Smooth muscle cell (in vitro differentiated cells): ENCODE data around the gene KCNA10. TPM values are rescaled to one million over a fixed set of nuclear protein-coding genes. Genes with fewer than 3 reads are reported as not detected.

Experiments used
- DNase-seq: peaks from one replicate; lab custom pipeline; 2025; ENCODE audit not compliant: unreplicated experiment; lab: John Stamatoyannopoulos, UW
- H2AFZ ChIP-seq: fragments of 200-600 bp; sonication (generic); 2 replicates; pipeline ENCODE4 v1.6.0; 2016; ENCODE audit warnings: antibody characterized with exemption, low read depth, mild to moderate bottlenecking
- H3F3A ChIP-seq: fragments of 200-600 bp; sonication (generic); 2 replicates; pipeline ENCODE4 v1.6.0; 2017; ENCODE audit warnings: antibody characterized with exemption, low read depth
- H3K27ac ChIP-seq: fragments of 200-600 bp; sonication (generic); 2 replicates; pipeline ENCODE4 v1.5.1; 2016; ENCODE audit warnings: low read depth, mild to moderate bottlenecking
- H3K27me3 ChIP-seq: fragments of 200-600 bp; sonication (generic); 2 replicates; pipeline ENCODE4 v1.6.1; 2016; ENCODE audit warnings: low read depth, mild to moderate bottlenecking
- H3K36me3 ChIP-seq: fragments of 200-600 bp; sonication (generic); 2 replicates; pipeline ENCODE4 v1.5.1; 2016; ENCODE audit warnings: low read depth
- H3K4me1 ChIP-seq: fragments of 200-600 bp; sonication (generic); 2 replicates; pipeline ENCODE4 v1.5.1; 2016; ENCODE audit warnings: low read depth
- H3K4me2 ChIP-seq: fragments of 200-600 bp; sonication (generic); 2 replicates; pipeline ENCODE4 v1.6.0; 2016; ENCODE audit warnings: mild to moderate bottlenecking
- H3K4me3 ChIP-seq: fragments of 200-600 bp; sonication (generic); 2 replicates; pipeline ENCODE4 v1.5.1; 2016; ENCODE audit warnings: mild to moderate bottlenecking
- H3K79me2 ChIP-seq: fragments of 200-600 bp; sonication (generic); 2 replicates; pipeline ENCODE4 v1.6.0; 2016; ENCODE audit warnings: low read depth, mild to moderate bottlenecking
- H3K9ac ChIP-seq: fragments of 200-600 bp; sonication (generic); 2 replicates; pipeline ENCODE4 v1.6.0; 2016; ENCODE audit warnings: low read depth
- H3K9me3 ChIP-seq: fragments of 200-600 bp; sonication (generic); replicated peaks from 2 replicates; pipeline ENCODE4 v1.5.1; 2016; ENCODE audit warnings: low read depth
- H4K20me1 ChIP-seq: fragments of 200-600 bp; sonication (generic); 2 replicates; pipeline ENCODE4 v1.6.0; 2016; ENCODE audit warnings: low read depth
- WGBS: methylation state at CpG from one replicate; pipeline ENCODE4 v1.1.7; 2016; ENCODE audit warnings: low lambda C conversion rate; 5-methylcytosine and 5-hydroxymethylcytosine counted together
- polyA plus RNA-seq: library from polyadenylated mRNA; unstranded; fragments of >200 nt; fragmentation: Nextera tagmentation; extraction: Ambion mirVana; gene quantifications from 2 replicates; pipeline ENCODE4 v1.2.1, GENCODE V29; 2016
- total RNA-seq: library from RNA; depleted of rRNA; stranded (reverse); fragments of >200 nt; gene quantifications from 2 replicates; pipeline ENCODE4 v1.2.3, GENCODE V29; 2014
- TF ChIP-seq, protein P1 (sequence below): fragments of 200-600 bp; sonication (generic); IDR thresholded peaks from 2 replicates; pipeline ENCODE4 v1.5.1; 2017; ENCODE audit warnings: borderline replicate concordance, mild to moderate bottlenecking, antibody characterized with exemption; ENCODE audit not compliant: insufficient read depth, poor library complexity, severe bottlenecking

The KCNA10 gene
- total and polyA plus RNA-seq, 2 experiments from 2014 or later = not detected

DNA sequence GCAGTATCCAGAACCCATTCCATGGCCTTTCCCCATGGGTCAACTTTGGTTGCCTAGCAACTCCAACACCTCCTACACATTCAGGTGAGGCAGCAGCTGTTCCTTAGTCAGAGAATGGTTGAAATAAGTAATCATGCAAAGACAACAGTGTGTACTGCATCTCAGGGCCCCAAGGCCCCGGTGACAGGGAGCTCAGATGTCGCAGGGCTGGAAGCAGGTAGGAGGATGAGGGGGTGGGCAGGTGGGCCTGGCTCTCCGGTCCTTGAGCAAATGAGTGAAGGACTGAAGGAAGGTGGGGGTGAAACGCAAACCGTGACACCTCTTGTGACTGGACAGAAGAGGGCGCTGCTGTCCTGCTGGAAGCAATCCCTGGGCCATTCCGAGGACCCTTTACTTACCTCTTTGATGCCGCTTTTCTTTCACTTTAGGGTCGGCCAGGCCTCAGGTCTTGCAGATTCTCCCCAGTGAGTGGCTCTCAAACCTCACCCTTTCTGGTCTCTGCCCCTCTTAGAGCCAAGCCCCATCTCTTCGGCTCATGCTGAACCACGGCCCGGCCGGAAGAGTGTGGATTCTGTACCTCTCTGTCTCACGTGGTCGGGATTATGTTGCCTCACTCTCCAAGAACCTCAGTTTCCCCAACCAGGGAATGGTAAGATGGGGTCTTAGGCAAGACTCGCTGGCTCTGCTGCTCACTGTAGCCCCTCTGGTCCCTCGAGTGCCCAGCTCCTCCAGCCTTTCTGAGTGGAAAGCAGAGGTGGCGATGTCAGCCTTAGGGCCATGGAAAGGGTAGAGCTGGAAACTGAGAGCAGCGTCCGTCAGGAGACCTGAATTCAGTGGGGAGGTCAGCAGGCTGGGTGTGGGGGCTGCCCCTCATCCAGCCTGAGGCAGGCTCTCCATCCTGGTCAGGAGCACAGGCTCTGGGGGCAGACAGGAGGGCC is 5.6 kb upstream of the KCNA10 start:
- H3K4me3 ChIP-seq = no peak overlapping the region
- no peaks in the 10 kb centered on the region for H3F3A ChIP-seq
- no peak overlapping the region for H3K9ac ChIP-seq

DNA sequence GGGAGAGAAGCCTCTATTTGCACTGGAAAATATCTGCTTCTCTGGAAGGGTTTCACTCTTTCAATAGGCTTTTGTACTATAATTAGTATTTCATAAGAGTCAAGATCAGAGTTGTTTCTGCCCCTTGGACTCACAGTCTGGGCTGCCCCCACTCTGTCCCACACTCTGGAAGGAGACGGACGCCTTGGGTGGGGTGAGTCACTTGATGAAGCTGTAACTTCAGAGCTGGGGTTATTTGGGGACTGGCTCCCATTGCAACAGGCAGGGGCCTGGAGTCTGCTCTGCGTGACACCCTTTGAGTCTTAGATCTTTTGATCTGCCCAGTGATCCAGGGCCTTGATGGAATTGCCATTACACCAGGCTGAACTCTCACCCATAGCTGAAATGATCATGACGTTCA is 4.0 kb upstream of the KCNA10 start:
- H3F3A ChIP-seq = no peaks in the 10 kb centered on the region
- no peaks in the 10 kb centered on the region for H4K20me1 ChIP-seq
- H3K9me3 ChIP-seq = no peaks in the 10 kb centered on the region
- H3K79me2 ChIP-seq = no peaks in the 10 kb centered on the region
- H3K4me1 ChIP-seq = no peaks in the 10 kb centered on the region
- no peak overlapping the region for H3K27ac ChIP-seq
- no peak overlapping the region for H3K9ac ChIP-seq
- no peak overlapping the region for H2AFZ ChIP-seq
- H3K4me2 ChIP-seq = no peak overlapping the region
- no peak for DNase-seq
- peaks cover 22% of the 10 kb centered on the region for H3K27me3 ChIP-seq
- H3K36me3 ChIP-seq = no peaks in the 10 kb centered on the region
- 35% methylated on average over 4 of the region's 4 CpGs for WGBS
- H3K4me3 ChIP-seq = no peak overlapping the region
- TF ChIP-seq, protein P1, sequence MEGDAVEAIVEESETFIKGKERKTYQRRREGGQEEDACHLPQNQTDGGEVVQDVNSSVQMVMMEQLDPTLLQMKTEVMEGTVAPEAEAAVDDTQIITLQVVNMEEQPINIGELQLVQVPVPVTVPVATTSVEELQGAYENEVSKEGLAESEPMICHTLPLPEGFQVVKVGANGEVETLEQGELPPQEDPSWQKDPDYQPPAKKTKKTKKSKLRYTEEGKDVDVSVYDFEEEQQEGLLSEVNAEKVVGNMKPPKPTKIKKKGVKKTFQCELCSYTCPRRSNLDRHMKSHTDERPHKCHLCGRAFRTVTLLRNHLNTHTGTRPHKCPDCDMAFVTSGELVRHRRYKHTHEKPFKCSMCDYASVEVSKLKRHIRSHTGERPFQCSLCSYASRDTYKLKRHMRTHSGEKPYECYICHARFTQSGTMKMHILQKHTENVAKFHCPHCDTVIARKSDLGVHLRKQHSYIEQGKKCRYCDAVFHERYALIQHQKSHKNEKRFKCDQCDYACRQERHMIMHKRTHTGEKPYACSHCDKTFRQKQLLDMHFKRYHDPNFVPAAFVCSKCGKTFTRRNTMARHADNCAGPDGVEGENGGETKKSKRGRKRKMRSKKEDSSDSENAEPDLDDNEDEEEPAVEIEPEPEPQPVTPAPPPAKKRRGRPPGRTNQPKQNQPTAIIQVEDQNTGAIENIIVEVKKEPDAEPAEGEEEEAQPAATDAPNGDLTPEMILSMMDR = no peak

More for the DNA sequence above, 5.6 kb upstream of the KCNA10 start:
- 57% methylated on average over 19 of the region's 20 CpGs for WGBS
- Histone ChIP-seq H4K20me1 (no peaks in the 10 kb centered on the region), H3K27ac (no peak overlapping the region), H2AFZ (no peak overlapping the region), H3K27me3 (peaks cover 37% of the 10 kb centered on the region), H3K4me1 (no peaks in the 10 kb centered on the region), H3K36me3 (no peaks in the 10 kb centered on the region), H3K79me2 (no peaks in the 10 kb centered on the region), H3K4me2 (peak overlapping the region; percentile 57), H3K9me3 (no peaks in the 10 kb centered on the region)
- TF ChIP-seq, protein P1 = peak; percentile 77
- no peak for DNase-seq

DNA sequence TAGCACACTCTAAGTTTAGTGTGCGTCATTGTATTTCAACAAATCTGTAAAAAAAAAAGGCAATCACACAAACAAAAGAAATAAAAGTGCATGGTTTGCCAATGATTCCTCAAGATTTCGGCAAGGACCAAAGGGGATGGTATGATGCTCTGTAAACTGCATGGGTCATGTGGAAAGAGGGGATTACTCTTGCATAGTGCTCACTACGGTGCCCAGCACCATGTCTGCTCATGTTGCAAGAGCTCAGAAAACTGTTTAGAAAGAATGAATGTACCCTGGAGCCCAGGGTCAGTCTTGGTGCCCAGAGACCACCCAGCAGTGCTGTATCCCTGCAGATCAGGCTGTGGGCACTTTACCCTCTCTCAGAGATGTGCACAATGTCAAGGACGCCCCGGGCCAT is 3.6 kb upstream of the KCNA10 start:
- Histone ChIP-seq H3F3A (no peaks in the 10 kb centered on the region), H3K27me3 (peaks cover 18% of the 10 kb centered on the region), H3K36me3 (no peaks in the 10 kb centered on the region), H3K4me3 (no peak overlapping the region), H4K20me1 (no peaks in the 10 kb centered on the region), H2AFZ (no peak overlapping the region), H3K79me2 (no peaks in the 10 kb centered on the region), H3K9ac (no peak overlapping the region), H3K9me3 (no peaks in the 10 kb centered on the region), H3K4me2 (no peak overlapping the region), H3K27ac (no peak overlapping the region), H3K4me1 (no peaks in the 10 kb centered on the region)
- TF ChIP-seq, protein P1 = no peak
- 79% methylated on average over 5 of the region's 5 CpGs for WGBS
- DNase-seq = no peak
